Hematopoietic multipotent progenitor cell (in vitro differentiated cells): Measurements from ENCODE around the gene RNF223. TPM values are rescaled to one million over a fixed set of nuclear protein-coding genes. Genes with fewer than 3 reads are reported as not detected.
"Not testable (repeated sequence)": the region's sequence is repeated elsewhere in the genome, so short reads cannot be mapped to it uniquely, and the experiment has no call there.

Experiments
- DNase-seq, 3 donors: peaks; one replicate each; pipeline ENCODE4 v3.0.0-alpha.2; 2011 to 2015; ENCODE audit warnings: low read depth in 2 of 3, low spot score in 2 of 3
- total RNA-seq: library from RNA; depleted of rRNA; stranded (reverse); fragments of >200 nt; gene quantifications from one replicate; pipeline ENCODE4 v1.2.3, GENCODE V29; 2012

RNF223 gene
- total RNA-seq, 1 donor = not detected

- no peak for DNase-seq
These were observed 11.6 kb downstream of the RNF223 start for GRCh38 chr1:1062348-1063163.

GRCh38 chr1:1061682-1062345 is 12.3 kb downstream of the RNF223 start:
- peak in 1 of 3 donors; percentile 62 for DNase-seq

GRCh38 chr1:1060281-1061000 is 13.7 kb downstream of the RNF223 start:
- DNase-seq = no peak

GRCh38 chr1:1059494-1060280 is 14.4 kb downstream of the RNF223 start:
- DNase-seq = peak; percentile 77 to 86 (median 81)

GRCh38 chr1:1058921-1059493 is 15.1 kb downstream of the RNF223 start:
- DNase-seq = peak in 2 of 3 donors; percentile 44 to 52

- no peak for DNase-seq
These were observed 15.8 kb downstream of the RNF223 start for GRCh38 chr1:1058088-1058905.

- not testable (repeated sequence) for DNase-seq
These were observed 16.4 kb downstream of the RNF223 start for GRCh38 chr1:1057769-1058087.

- DNase-seq = no peak
These were observed 18.0 kb downstream of the RNF223 start for GRCh38 chr1:1055841-1056736.

- DNase-seq = no peak
These were observed 19.1 kb downstream of the RNF223 start for GRCh38 chr1:1054971-1055370.

GRCh38 chr1:1054099-1054700 is 19.9 kb downstream of the RNF223 start:
- DNase-seq = no peak

GRCh38 chr1:1053682-1054081 is 20.4 kb downstream of the RNF223 start:
- no peak for DNase-seq

- DNase-seq = no peak
These were observed 21.1 kb downstream of the RNF223 start for GRCh38 chr1:1053022-1053421.

GRCh38 chr1:1052003-1052840 is 21.9 kb downstream of the RNF223 start:
- no peak for DNase-seq

GRCh38 chr1:1051127-1051810 is 22.8 kb downstream of the RNF223 start:
- no peak for DNase-seq

- DNase-seq = no peak
These were observed 23.5 kb downstream of the RNF223 start for GRCh38 chr1:1050577-1051052.

GRCh38 chr1:1049318-1050165 is 24.6 kb downstream of the RNF223 start:
- no peak for DNase-seq
